Tracheal epithelial cell (primary cell): ENCODE data around the gene ZNF2. TPM values are rescaled to one million over a fixed set of nuclear protein-coding genes. Genes with fewer than 3 reads are reported as not detected.

Source experiments
- total RNA-seq: library from RNA; depleted of rRNA; stranded (reverse); fragments of >200 nt; gene quantifications from 2 replicates; pipeline ENCODE4 v1.2.1, GENCODE V29; 2014

The ZNF2 gene
- total RNA-seq: 5.5 and 6.7 TPM in 2 replicates

GRCh38 chr2:95165371-95166064, at the start of gene ZNF2:
Gene ZNF2 (plus strand): TSS chr2:95165809. CDS start chr2:95176227, 10,418 bp downstream.

GRCh38 chr2:95121407-95122196, 44.0 kb upstream of the ZNF2 start, which contains the start of gene MRPS5:
Gene MRPS5 (minus strand): TSS chr2:95121808. CDS start chr2:95121791, 17 bp downstream.

GRCh38 chr2:95159690-95160449, 5.7 kb upstream of the ZNF2 start, which contains the start of gene ZNF514:
Gene ZNF514 (minus strand): TSS chr2:95159848. CDS start chr2:95153253, 6,595 bp downstream.

GRCh38 chr2:95207111-95207961, 41.7 kb downstream of the ZNF2 start, which contains the start of gene ZNF892:
Gene ZNF892 (plus strand): TSS chr2:95207521. CDS start chr2:95207816, 295 bp downstream.

Other genes with a start within 250 kb of the ZNF2 start
- gene MAL, start 140.1 kb upstream of the ZNF2 start, total RNA-seq: 1.3 and 55.9 TPM in 2 replicates
- gene MRPS5, start 44.0 kb upstream of the ZNF2 start, total RNA-seq: 53.1 and 62.2 TPM in 2 replicates
- 12.8 and 15.9 TPM in 2 replicates for gene ZNF514, start 6.0 kb upstream of the ZNF2 start, total RNA-seq
- 4.5 and 7.2 TPM in 2 replicates for gene ZNF892, start 41.7 kb downstream of the ZNF2 start, total RNA-seq
- 37.1 and 59.9 TPM in 2 replicates for gene PROM2, start 108.6 kb downstream of the ZNF2 start, total RNA-seq
- 11.1 TPM in 1 of 2 replicates, not detected in the other for gene KCNIP3, start 131.5 kb downstream of the ZNF2 start, total RNA-seq
- 25.6 and 38.3 TPM in 2 replicates for gene FAHD2A, start 236.9 kb downstream of the ZNF2 start, total RNA-seq